GM12878 (cell line): ENCODE measurements around the gene MT1B. TPM values are rescaled to one million over a fixed set of nuclear protein-coding genes. Genes with fewer than 3 reads are reported as not detected.

Source experiments
- BHLHE40 ChIP-seq, 2 experiments: fragments of 450-650 bp in 1 of 2; IDR thresholded peaks; 2 replicates each; pipeline ENCODE4 v1.6.1; 2011 to 2017; ENCODE audit warnings: low read depth in 2 of 2, borderline replicate concordance in 1 of 2, improper control_type of control experiment in 1 of 2, low read length in 1 of 2, mild to moderate bottlenecking in 1 of 2
- CBX3 ChIP-seq: fragments of 200-600 bp; sonication (generic); IDR thresholded peaks from 2 replicates; pipeline ENCODE4 v1.6.1; 2016; ENCODE audit warnings: low read depth, borderline replicate concordance
- CHD1 ChIP-seq: IDR thresholded peaks from 2 replicates; pipeline ENCODE4 v1.6.1; 2012; ENCODE audit warnings: low read depth, low read length, improper control_type of control experiment
- CREB1 ChIP-seq: IDR thresholded peaks from 2 replicates; pipeline ENCODE4 v1.6.1; 2012; ENCODE audit warnings: low read depth, mild to moderate bottlenecking, inconsistent platforms
- CREM ChIP-seq: IDR thresholded peaks from 2 replicates; pipeline ENCODE4 v1.6.1; 2014; ENCODE audit warnings: antibody characterized with exemption, low read depth
- DPF2 ChIP-seq: fragments of 450-650 bp; IDR thresholded peaks from 2 replicates; pipeline ENCODE4 v1.6.1; 2017; ENCODE audit warnings: mild to moderate bottlenecking
- EZH2 ChIP-seq: IDR thresholded peaks from 2 replicates; pipeline ENCODE4 v1.6.1; 2012; ENCODE audit warnings: low read depth, mild to moderate bottlenecking, control low read depth, inconsistent platforms, low read length, borderline replicate concordance; ENCODE audit not compliant: control insufficient read depth
- FOS ChIP-seq: IDR thresholded peaks from 3 replicates; pipeline ENCODE4 v1.6.1; 2011; ENCODE audit warnings: borderline replicate concordance; ENCODE audit not compliant: insufficient read length; ENCODE audit errors: extremely low read depth
- FOXM1 ChIP-seq: IDR thresholded peaks from 2 replicates; pipeline ENCODE4 v1.6.1; 2012; ENCODE audit warnings: low read depth, mild to moderate bottlenecking, inconsistent platforms, low read length, moderate library complexity
- IKZF1 ChIP-seq: fragments of 450-650 bp; conservative IDR thresholded peaks from 2 replicates; pipeline ENCODE4 v1.6.1; 2017; ENCODE audit warnings: antibody characterized with exemption, mild to moderate bottlenecking
- IKZF2 ChIP-seq, 2 experiments: fragments of 450-650 bp; IDR thresholded peaks; 2 replicates each; pipeline ENCODE4 v1.6.1; 2017; ENCODE audit warnings: mild to moderate bottlenecking in 2 of 2, moderate library complexity in 2 of 2
- JUNB ChIP-seq: IDR thresholded peaks from 2 replicates; pipeline ENCODE4 v1.6.1; 2016; ENCODE audit warnings: antibody characterized with exemption, mild to moderate bottlenecking
- KDM1A ChIP-seq: fragments of 200-600 bp; sonication (generic); IDR thresholded peaks from 2 replicates; pipeline ENCODE4 v1.6.1; 2016; ENCODE audit warnings: borderline replicate concordance
- MTA2 ChIP-seq: fragments of 450-650 bp; IDR thresholded peaks from 2 replicates; pipeline ENCODE4 v1.6.1; 2016; ENCODE audit warnings: low read depth, mild to moderate bottlenecking, moderate library complexity
- MXI1 ChIP-seq: fragments of 150-350 bp; IDR thresholded peaks from 2 replicates; pipeline ENCODE4 v1.6.1; 2011; ENCODE audit warnings: low read depth, mild to moderate bottlenecking, inconsistent platforms, low read length, improper control_type of control experiment
- MYB ChIP-seq: fragments of 150-350 bp; IDR thresholded peaks from 2 replicates; pipeline ENCODE4 v1.6.1; 2014; ENCODE audit warnings: mild to moderate bottlenecking, low read depth, low read length, borderline replicate concordance
- NBN ChIP-seq: fragments of 450-650 bp; IDR thresholded peaks from 2 replicates; pipeline ENCODE4 v1.6.1; 2016
- PAX5 ChIP-seq: IDR thresholded peaks from 2 replicates; pipeline ENCODE4 v1.6.1; 2011; ENCODE audit warnings: low read depth, low read length, borderline replicate concordance
- POLR2AphosphoS5 ChIP-seq: IDR thresholded peaks from 2 replicates; pipeline ENCODE4 v1.6.1; 2011; ENCODE audit warnings: mild to moderate bottlenecking, low read length, inconsistent platforms
- RUNX3 ChIP-seq: IDR thresholded peaks from 2 replicates; pipeline ENCODE4 v1.6.1; 2012; ENCODE audit warnings: low read length, inconsistent platforms
- SMAD1 ChIP-seq: fragments of 450-650 bp; IDR thresholded peaks from 2 replicates; pipeline ENCODE4 v1.6.1; 2018; ENCODE audit warnings: mild to moderate bottlenecking, low read depth; ENCODE audit not compliant: partially characterized antibody
- SMC3 ChIP-seq: IDR thresholded peaks from 2 replicates; pipeline ENCODE4 v1.6.1; 2011; ENCODE audit warnings: low read length, improper control_type of control experiment, borderline replicate concordance
- SUZ12 ChIP-seq: fragments of 200-600 bp; sonication (generic); IDR thresholded peaks from one replicate; pipeline ENCODE4 v1.6.1; 2018; ENCODE audit warnings: antibody characterized with exemption, mild to moderate bottlenecking; ENCODE audit not compliant: unreplicated experiment
- TCF12 ChIP-seq: IDR thresholded peaks from 2 replicates; pipeline ENCODE4 v1.6.1; 2011; ENCODE audit warnings: low read depth, mild to moderate bottlenecking, low read length
- ZNF217 ChIP-seq: fragments of 450-650 bp; IDR thresholded peaks from 2 replicates; pipeline ENCODE4 v1.6.1; 2017; ENCODE audit warnings: antibody characterized with exemption, mild to moderate bottlenecking
- ZNF24 ChIP-seq: fragments of 450-650 bp; IDR thresholded peaks from 2 replicates; pipeline ENCODE4 v1.6.1; 2017; ENCODE audit warnings: antibody characterized with exemption, mild to moderate bottlenecking
- polyA plus RNA-seq, 11 experiments: library from polyadenylated mRNA; depleted of rRNA in 4 of 11; unstranded in 6 of 11; stranded (reverse) in 5 of 11; fragments of >200 nt; fragmentation: Nextera tagmentation in 4 of 11; fragmentation: Illumina TruSeq in 1 of 11; extraction: Ambion mirVana in 4 of 11; extraction: Trizol in 1 of 11; gene quantifications; 1 replicate in 1 of 11; 2 replicates in 10 of 11; pipeline versions ENCODE4 v1.2.1 to v1.2.3, GENCODE V29; 2011 to 2016; ENCODE audit warnings: inconsistent platforms in 2 of 11, missing spikeins in 2 of 11, low read depth in 1 of 11
- total RNA-seq, 4 experiments: library from RNA; depleted of rRNA in 3 of 4; stranded (reverse); fragments of >200 nt in 3 of 4; fragmentation: Illumina TruSeq in 1 of 4; extraction: Trizol in 1 of 4; gene quantifications; 2 replicates each; pipeline versions ENCODE4 v1.2.1 to v1.2.3, GENCODE V29; 2013 to 2021
- TF ChIP-seq, protein P1 (sequence below): IDR thresholded peaks from 2 replicates; pipeline ENCODE4 v1.6.1; 2012; ENCODE audit warnings: low read depth, low read length, improper control_type of control experiment
- TF ChIP-seq, protein P2 (sequence below): fragments of 450-650 bp; formaldehyde crosslinking; IDR thresholded peaks from 2 replicates; pipeline ENCODE4 v1.4.0; 2020; ENCODE audit warnings: mild to moderate bottlenecking, moderate library complexity
- TF ChIP-seq, protein P3 (sequence below): fragments of 150-350 bp; IDR thresholded peaks from 2 replicates; pipeline ENCODE4 v1.6.1; 2014; ENCODE audit warnings: mild to moderate bottlenecking, low read depth, low read length

The MT1B gene
- total and polyA plus RNA-seq, 10 of the 15 experiments (the other 5 are each of a cell fraction or from before 2014, with no cell fraction given) = not detected

DNA sequence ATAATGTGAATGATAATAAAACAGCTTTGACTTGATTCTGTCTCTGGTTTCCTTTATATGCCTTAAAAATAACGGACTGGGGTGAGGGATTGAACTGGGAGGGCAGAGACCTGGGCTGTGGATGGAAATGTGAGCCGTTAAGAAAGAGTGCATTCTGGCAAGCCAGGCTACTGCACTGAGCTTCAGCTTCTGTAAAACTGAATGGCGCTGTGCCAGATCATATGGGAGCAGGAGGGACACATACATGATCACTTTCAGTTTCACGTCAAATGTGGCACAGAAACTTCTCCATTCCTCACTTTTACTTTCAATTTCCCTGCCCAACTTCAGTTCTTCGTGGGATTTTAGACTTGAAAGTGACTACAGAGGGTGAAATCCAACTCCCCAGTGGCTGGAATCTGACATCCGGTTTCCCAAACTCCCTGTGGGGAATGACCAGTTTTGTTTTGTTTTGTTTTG, 42.2 kb upstream of the MT1B start (continued):
- TF ChIP-seq MTA2 = no peak; the same call in 1 of the 2 replicates
- TF ChIP-seq FOS = no peak
- TF ChIP-seq SMAD1 = peak; percentile 96
- TF ChIP-seq ZNF217 = no peak
- TF ChIP-seq ZNF24 = peak; percentile 86
- TF ChIP-seq KDM1A = no peak
- 0 out of 2 replicates have a peak, but pooled peaks have one; percentile 50 for TF ChIP-seq MXI1
- peak; percentile 99 for TF ChIP-seq IKZF2 (IDR thresholded peaks at IDR 0.05)
- TF ChIP-seq, protein P1, sequence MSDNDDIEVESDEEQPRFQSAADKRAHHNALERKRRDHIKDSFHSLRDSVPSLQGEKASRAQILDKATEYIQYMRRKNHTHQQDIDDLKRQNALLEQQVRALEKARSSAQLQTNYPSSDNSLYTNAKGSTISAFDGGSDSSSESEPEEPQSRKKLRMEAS = peak; percentile 23; the same call in 1 of the 2 replicates
- peak; percentile 20; the same call in 1 of the 2 replicates for TF ChIP-seq JUNB
- TF ChIP-seq SUZ12 = no peak
- TF ChIP-seq FOXM1 = 0 out of 2 replicates have a peak, but pooled peaks have one; percentile 8
- peak; percentile 92 for TF ChIP-seq IKZF1
- TF ChIP-seq CREM = 0 out of 2 replicates have a peak, but pooled peaks have one; percentile 26
- no peak for TF ChIP-seq CBX3
- TF ChIP-seq SMC3 = no peak
- TF ChIP-seq, protein P2, sequence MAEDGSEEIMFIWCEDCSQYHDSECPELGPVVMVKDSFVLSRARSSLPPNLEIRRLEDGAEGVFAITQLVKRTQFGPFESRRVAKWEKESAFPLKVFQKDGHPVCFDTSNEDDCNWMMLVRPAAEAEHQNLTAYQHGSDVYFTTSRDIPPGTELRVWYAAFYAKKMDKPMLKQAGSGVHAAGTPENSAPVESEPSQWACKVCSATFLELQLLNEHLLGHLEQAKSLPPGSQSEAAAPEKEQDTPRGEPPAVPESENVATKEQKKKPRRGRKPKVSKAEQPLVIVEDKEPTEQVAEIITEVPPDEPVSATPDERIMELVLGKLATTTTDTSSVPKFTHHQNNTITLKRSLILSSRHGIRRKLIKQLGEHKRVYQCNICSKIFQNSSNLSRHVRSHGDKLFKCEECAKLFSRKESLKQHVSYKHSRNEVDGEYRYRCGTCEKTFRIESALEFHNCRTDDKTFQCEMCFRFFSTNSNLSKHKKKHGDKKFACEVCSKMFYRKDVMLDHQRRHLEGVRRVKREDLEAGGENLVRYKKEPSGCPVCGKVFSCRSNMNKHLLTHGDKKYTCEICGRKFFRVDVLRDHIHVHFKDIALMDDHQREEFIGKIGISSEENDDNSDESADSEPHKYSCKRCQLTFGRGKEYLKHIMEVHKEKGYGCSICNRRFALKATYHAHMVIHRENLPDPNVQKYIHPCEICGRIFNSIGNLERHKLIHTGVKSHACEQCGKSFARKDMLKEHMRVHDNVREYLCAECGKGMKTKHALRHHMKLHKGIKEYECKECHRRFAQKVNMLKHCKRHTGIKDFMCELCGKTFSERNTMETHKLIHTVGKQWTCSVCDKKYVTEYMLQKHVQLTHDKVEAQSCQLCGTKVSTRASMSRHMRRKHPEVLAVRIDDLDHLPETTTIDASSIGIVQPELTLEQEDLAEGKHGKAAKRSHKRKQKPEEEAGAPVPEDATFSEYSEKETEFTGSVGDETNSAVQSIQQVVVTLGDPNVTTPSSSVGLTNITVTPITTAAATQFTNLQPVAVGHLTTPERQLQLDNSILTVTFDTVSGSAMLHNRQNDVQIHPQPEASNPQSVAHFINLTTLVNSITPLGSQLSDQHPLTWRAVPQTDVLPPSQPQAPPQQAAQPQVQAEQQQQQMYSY (CRISPR knock-in tag) = no peak
- TF ChIP-seq DPF2 = no peak; the same call in 1 of the 2 replicates
- peak; percentile 41; the same call in 1 of the 2 replicates for TF ChIP-seq RUNX3
- TF ChIP-seq, protein P3, sequence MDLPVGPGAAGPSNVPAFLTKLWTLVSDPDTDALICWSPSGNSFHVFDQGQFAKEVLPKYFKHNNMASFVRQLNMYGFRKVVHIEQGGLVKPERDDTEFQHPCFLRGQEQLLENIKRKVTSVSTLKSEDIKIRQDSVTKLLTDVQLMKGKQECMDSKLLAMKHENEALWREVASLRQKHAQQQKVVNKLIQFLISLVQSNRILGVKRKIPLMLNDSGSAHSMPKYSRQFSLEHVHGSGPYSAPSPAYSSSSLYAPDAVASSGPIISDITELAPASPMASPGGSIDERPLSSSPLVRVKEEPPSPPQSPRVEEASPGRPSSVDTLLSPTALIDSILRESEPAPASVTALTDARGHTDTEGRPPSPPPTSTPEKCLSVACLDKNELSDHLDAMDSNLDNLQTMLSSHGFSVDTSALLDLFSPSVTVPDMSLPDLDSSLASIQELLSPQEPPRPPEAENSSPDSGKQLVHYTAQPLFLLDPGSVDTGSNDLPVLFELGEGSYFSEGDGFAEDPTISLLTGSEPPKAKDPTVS = no peak
- no peak for TF ChIP-seq TCF12
- peak; percentile 58 for TF ChIP-seq CREB1
- 0 out of 4 replicates have a peak, but pooled peaks of 1 of the 2 experiments have one; percentile 42 for TF ChIP-seq BHLHE40 (IDR thresholded peaks at IDR 0.05; ENCODE audit: borderline replicate concordance in 1 of 2, low read depth in 2 of 2, low read length in 1 of 2)
- no peak for TF ChIP-seq CHD1
- TF ChIP-seq NBN = peak; percentile 24; the same call in 1 of the 2 replicates
- peak; percentile 58; the same call in 1 of the 2 replicates for TF ChIP-seq POLR2AphosphoS5
- TF ChIP-seq PAX5 = peak; percentile 62; the same call in 1 of the 2 replicates
- TF ChIP-seq MYB = no peak
- TF ChIP-seq EZH2 = no peak
